ENCODE measurements around the gene CDYL2. TPM values are rescaled to one million over a fixed set of nuclear protein-coding genes. Genes with fewer than 3 reads are reported as not detected.

The CDYL2 gene
- total and polyA plus RNA-seq, 11 donors = 0.80 to 8.6 (median 3.5) TPM

- H3K27ac ChIP-seq = no peak overlapping the region
- TF ChIP-seq CTCF (IDR thresholded peaks at IDR 0.05) (no peak), POLR2A (IDR thresholded peaks at IDR 0.05) (no peak)
- no peaks in the 10 kb centered on the region for H3K36me3 ChIP-seq
- peaks cover 0 to 6% (median 0%) of the 10 kb centered on the region in 12 donors for H3K4me1 ChIP-seq
- H3K4me3 ChIP-seq = no peak overlapping the region
- H3K9me3 ChIP-seq = no peaks in the 10 kb centered on the region
- DNase-seq (no peak), ATAC-seq (no peak)
- no peaks in the 10 kb centered on the region for H3K27me3 ChIP-seq
- intact Hi-C loops (cut with DNase I) = no loop called here
- WGBS, 4 donors = 88 to 93% (median 89%) methylated on average over 20 of the region's 20 CpGs
These were observed 134.1 kb downstream of the CDYL2 start for GRCh38 chr16:80670170-80670865.

GRCh38 chr16:80669673-80670072 lies 134.7 kb downstream of the CDYL2 start:
- Histone ChIP-seq H3K36me3 (no peaks in the 10 kb centered on the region), H3K4me1 (peaks cover 0 to 6% (median 0%) of the 10 kb centered on the region in 12 donors), H3K9me3 (no peaks in the 10 kb centered on the region), H3K4me3 (no peak overlapping the region), H3K27ac (no peak overlapping the region), H3K27me3 (no peaks in the 10 kb centered on the region)
- DNase-seq = no peak
- WGBS, 4 donors = 82 to 92% (median 90%) methylated on average over 6 of the region's 6 CpGs
- no peak for ATAC-seq
- TF ChIP-seq CTCF (IDR thresholded peaks at IDR 0.05) (no peak), POLR2A (IDR thresholded peaks at IDR 0.05) (no peak)
- intact Hi-C loops (cut with DNase I) = no loop called here

- Histone ChIP-seq H3K4me1 (peaks cover 0 to 10% (median 0%) of the 10 kb centered on the region in 12 donors), H3K9me3 (no peaks in the 10 kb centered on the region), H3K36me3 (no peaks in the 10 kb centered on the region), H3K27ac (no peak overlapping the region), H3K4me3 (no peak overlapping the region), H3K27me3 (no peaks in the 10 kb centered on the region)
- 92 to 94% (median 93%) methylated on average over 6 of the region's 6 CpGs for WGBS, 4 donors
- no peak for TF ChIP-seq POLR2A (IDR thresholded peaks at IDR 0.05)
- no peak for TF ChIP-seq CTCF (IDR thresholded peaks at IDR 0.05)
- intact Hi-C loops (cut with DNase I) = no loop called here
- no peak for DNase-seq
- no peak for ATAC-seq
These were observed 136.5 kb downstream of the CDYL2 start for GRCh38 chr16:80667925-80668324.

GRCh38 chr16:80667251-80667560 lies 137.2 kb downstream of the CDYL2 start:
- no peaks in the 10 kb centered on the region for H3K27me3 ChIP-seq
- peaks cover 0 to 10% (median 0%) of the 10 kb centered on the region in 12 donors for H3K4me1 ChIP-seq
- no peaks in the 10 kb centered on the region for H3K9me3 ChIP-seq
- WGBS, 4 donors = 48 to 57% (median 52%) methylated on average over 4 of the region's 4 CpGs
- ATAC-seq (no peak), DNase-seq (no peak)
- TF ChIP-seq POLR2A (IDR thresholded peaks at IDR 0.05) = no peak
- no peaks in the 10 kb centered on the region for H3K36me3 ChIP-seq
- H3K4me3 ChIP-seq = no peak overlapping the region
- H3K27ac ChIP-seq = no peak overlapping the region
- intact Hi-C loops (cut with DNase I) = no loop called here
